Measurements from ENCODE around the gene COA8. TPM values are rescaled to one million over a fixed set of nuclear protein-coding genes. Genes with fewer than 3 reads are reported as not detected.

The COA8 gene
- total and polyA plus RNA-seq, 9 of the 15 experiments (the other 6 are each of a cell fraction or from before 2014, with no cell fraction given) = 5.0 to 35.3 (median 25.7) TPM

GRCh38 chr14:103568952-103569351 lies 6.2 kb downstream of the COA8 start:
- H3K9me1 ChIP-seq (ENCODE audit: control insufficient read depth, insufficient read depth, low read length) = no peaks in the 10 kb centered on the region
- 86% methylated on average over 8 of the region's 8 CpGs for WGBS (ENCODE audit: insufficient coverage, low coverage, missing lambda C conversion rate)
- no peak overlapping the region for H2AFZ ChIP-seq (ENCODE audit: low read depth, low read length)
- peaks cover 22% of the 10 kb centered on the region; the same call in 1 of the 3 replicates for H3K36me3 ChIP-seq (ENCODE audit: control insufficient read depth, insufficient read depth, low read length)
- DNase-seq (ENCODE audit: extremely low read depth in 1 of 4, low spot score in 3 of 4) = no peak
- H3K79me2 ChIP-seq (ENCODE audit: control insufficient read depth, insufficient read depth, low read length) = peaks cover 43% of the 10 kb centered on the region
- no TSS peak for BruUV-seq (replicated peaks)
- peaks cover 3% of the 10 kb centered on the region; the same call in 1 of the 2 replicates for H4K20me1 ChIP-seq (replicated peaks; ENCODE audit: control insufficient read depth, insufficient read depth, low read length)
- TF ChIP-seq KDM4B (IDR thresholded peaks at IDR 0.05; ENCODE audit: borderline replicate concordance in 2 of 2, low read depth in 1 of 2) (no peak), CC2D1A (IDR thresholded peaks at IDR 0.05) (no peak), SNIP1 (IDR thresholded peaks at IDR 0.05; ENCODE audit: low read depth) (no peak), BRF2 (IDR thresholded peaks at IDR 0.05; ENCODE audit: borderline replicate concordance, insufficient read depth, insufficient read length) (no peak), KAT2B (IDR thresholded peaks at IDR 0.05; ENCODE audit: low read depth, low read length) (no peak), ZMIZ1 (IDR thresholded peaks at IDR 0.05; ENCODE audit: low read depth in 2 of 2, low read length in 2 of 2) (no peak), DEAF1 (CRISPR knock-in tag; IDR thresholded peaks at IDR 0.05) (no peak), CHCHD3 (CRISPR knock-in tag; IDR thresholded peaks at IDR 0.05) (no peak)
- no peak overlapping the region for H3K4me2 ChIP-seq (ENCODE audit: insufficient read depth, low read length)
- in situ Hi-C loops (cut with MboI) = no loop called here
- peaks cover 0 to 3% of the 10 kb centered on the region in 2 experiments; a peak in 3 of 5 replicates for H3K4me1 ChIP-seq (replicated peaks in 1 of 2; ENCODE audit: control insufficient read depth in 2 of 2, insufficient read depth in 2 of 2, low read length in 2 of 2)
- no peak overlapping the region for H3K9ac ChIP-seq (ENCODE audit: insufficient read depth in 1 of 2, low read depth in 2 of 2, low read length in 2 of 2)
- ATAC-seq = no peak
- intact Hi-C loops (cut with micrococcal nuclease) = no loop called here
- CTCF ChIA-PET (ENCODE audit: low intra/inter-chr PET ratio) = no interaction called here
- H3K9me3 ChIP-seq (replicated peaks; ENCODE audit: control insufficient read depth, insufficient read depth, low read depth, low read length) = no peaks in the 10 kb centered on the region
- no peak overlapping the region for H3K4me3 ChIP-seq
- POLR2A ChIA-PET = interaction anchor here (0.8 kb wide), 1 partner anchor 50 kb away, joined by 3 read pairs; no protein-coding TSS in a partner anchor
- H3K27me3 ChIP-seq (ENCODE audit: control insufficient read depth in 2 of 2, insufficient read depth in 2 of 2, low read length in 2 of 2) = no peaks in the 10 kb centered on the region
- no peak overlapping the region for H3K27ac ChIP-seq (ENCODE audit: extremely low read depth, low read depth, low read length)
- no peak for FAIRE-seq
